ENCODE data around the gene CACNA1I. TPM values are rescaled to one million over a fixed set of nuclear protein-coding genes. Genes with fewer than 3 reads are reported as not detected.

CACNA1I gene
- polyA plus RNA-seq, 1 of the 3 experiments (the other 2 are of a cell fraction): not detected

DNA sequence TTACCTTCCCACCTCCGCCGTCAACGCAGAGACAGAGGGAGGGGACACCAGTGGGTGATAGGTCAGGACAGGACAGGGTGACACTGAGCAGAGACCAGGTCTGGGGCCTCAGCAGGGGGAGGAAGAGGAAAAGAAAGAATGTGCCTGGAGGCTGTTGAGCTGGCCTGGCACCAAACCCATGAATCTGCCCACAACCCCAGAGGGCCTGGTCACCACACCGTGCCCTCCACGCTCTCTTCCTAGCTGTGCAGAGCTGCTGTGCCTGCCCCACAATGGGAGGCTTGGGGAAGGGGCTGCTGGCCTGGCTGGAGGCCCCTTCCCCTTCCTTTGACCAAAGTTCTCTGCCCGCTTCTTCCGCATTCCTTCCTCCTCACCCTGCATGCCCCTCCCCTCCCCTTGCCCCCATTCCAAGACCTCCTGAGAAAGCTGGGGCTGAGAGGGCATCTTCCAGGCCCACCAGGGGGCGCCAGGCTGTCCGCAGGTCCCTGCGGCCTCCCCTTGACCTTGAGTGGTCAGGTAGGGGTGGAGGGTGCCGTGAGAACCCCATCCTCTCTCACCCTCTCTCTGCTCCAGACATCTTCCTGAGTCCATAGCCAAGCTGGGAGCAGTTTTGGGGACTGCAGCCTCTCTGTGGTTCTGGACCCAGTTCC lies 11.0 kb upstream of the CACNA1I start:
- no peaks in the 10 kb centered on the region for H3K36me3 ChIP-seq (replicated peaks in 1 of 2; ENCODE audit: control insufficient read depth in 1 of 2, insufficient read depth in 2 of 2, low read length in 1 of 2)
- no peaks in the 10 kb centered on the region for H3F3A ChIP-seq (replicated peaks; ENCODE audit: insufficient read depth)
- TF ChIP-seq, protein P1, sequence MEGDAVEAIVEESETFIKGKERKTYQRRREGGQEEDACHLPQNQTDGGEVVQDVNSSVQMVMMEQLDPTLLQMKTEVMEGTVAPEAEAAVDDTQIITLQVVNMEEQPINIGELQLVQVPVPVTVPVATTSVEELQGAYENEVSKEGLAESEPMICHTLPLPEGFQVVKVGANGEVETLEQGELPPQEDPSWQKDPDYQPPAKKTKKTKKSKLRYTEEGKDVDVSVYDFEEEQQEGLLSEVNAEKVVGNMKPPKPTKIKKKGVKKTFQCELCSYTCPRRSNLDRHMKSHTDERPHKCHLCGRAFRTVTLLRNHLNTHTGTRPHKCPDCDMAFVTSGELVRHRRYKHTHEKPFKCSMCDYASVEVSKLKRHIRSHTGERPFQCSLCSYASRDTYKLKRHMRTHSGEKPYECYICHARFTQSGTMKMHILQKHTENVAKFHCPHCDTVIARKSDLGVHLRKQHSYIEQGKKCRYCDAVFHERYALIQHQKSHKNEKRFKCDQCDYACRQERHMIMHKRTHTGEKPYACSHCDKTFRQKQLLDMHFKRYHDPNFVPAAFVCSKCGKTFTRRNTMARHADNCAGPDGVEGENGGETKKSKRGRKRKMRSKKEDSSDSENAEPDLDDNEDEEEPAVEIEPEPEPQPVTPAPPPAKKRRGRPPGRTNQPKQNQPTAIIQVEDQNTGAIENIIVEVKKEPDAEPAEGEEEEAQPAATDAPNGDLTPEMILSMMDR (IDR thresholded peaks at IDR 0.05): peak; percentile 46
- TF ChIP-seq SMC3 (IDR thresholded peaks at IDR 0.05; ENCODE audit: low read depth, low read length): 0 out of 2 replicates have a peak, but pooled peaks have one; percentile 21
- TF ChIP-seq NFIC (IDR thresholded peaks at IDR 0.05; ENCODE audit: borderline replicate concordance): no peak
- TF ChIP-seq RXRA (IDR thresholded peaks at IDR 0.05; ENCODE audit: borderline replicate concordance, low read depth): no peak
- no peak for TF ChIP-seq JUND (IDR thresholded peaks at IDR 0.05)
- no peaks in the 10 kb centered on the region for H3K9me2 ChIP-seq
- H3K4me3 ChIP-seq (ENCODE audit: low read depth in 2 of 2, low read length in 1 of 2): no peak overlapping the region
- ChIA-PET POLR2A (no interaction called here), CTCF (interaction anchor here (0.6 to 1.7 kb wide), 12 partner anchors 9 to 1039 kb away, joined by 3 to 6 read pairs (median 4); no protein-coding TSS in a partner anchor)
- H3K9ac ChIP-seq: no peak overlapping the region
- no peaks in the 10 kb centered on the region; a peak in 1 of 4 replicates for H3K4me1 ChIP-seq (ENCODE audit: control insufficient read depth in 1 of 2, insufficient read depth in 2 of 2, low read depth in 1 of 2, low read length in 1 of 2)
- H3K79me2 ChIP-seq (ENCODE audit: insufficient read depth): no peaks in the 10 kb centered on the region
- H3K27me3 ChIP-seq (ENCODE audit: insufficient read depth): no peaks in the 10 kb centered on the region; the same call in 1 of the 2 replicates
- no peak overlapping the region for H3K27ac ChIP-seq (ENCODE audit: low read depth in 2 of 2, low read length in 1 of 2)
- DNase-seq: peak; percentile 42
- WGBS (ENCODE audit: low lambda C conversion rate): 79% methylated on average over 5 of the region's 11 CpGs
- no peak overlapping the region for H3K4me2 ChIP-seq
- no peak overlapping the region for H2AFZ ChIP-seq (ENCODE audit: low read depth)
- H4K20me1 ChIP-seq (ENCODE audit: insufficient read depth): no peaks in the 10 kb centered on the region
- H3K9me3 ChIP-seq: no peaks in the 10 kb centered on the region

DNA sequence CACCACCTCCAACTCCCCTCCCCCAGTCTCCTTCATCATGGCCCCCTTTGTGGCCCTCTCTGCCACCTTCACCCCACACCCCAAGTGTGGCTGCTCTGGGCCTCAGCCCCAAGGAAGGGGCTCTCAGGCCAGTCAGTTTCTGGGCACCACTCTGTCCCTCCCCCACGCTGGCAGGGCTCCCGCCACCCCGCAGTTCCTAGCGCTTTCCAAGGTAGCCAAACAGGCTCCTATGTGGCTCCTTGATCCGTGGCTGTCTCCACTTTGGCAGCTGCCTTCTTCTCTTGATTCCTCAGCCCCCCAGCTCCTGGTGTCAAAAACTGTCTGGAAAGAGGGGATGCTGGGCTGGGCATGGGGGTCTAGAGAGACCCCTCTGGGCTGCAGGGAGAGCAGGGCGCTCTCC lies 10.4 kb upstream of the CACNA1I start:
- Histone ChIP-seq H3K4me3 (ENCODE audit: low read depth in 2 of 2, low read length in 1 of 2) (no peak overlapping the region), H3K36me3 (replicated peaks in 1 of 2; ENCODE audit: control insufficient read depth in 1 of 2, insufficient read depth in 2 of 2, low read length in 1 of 2) (no peaks in the 10 kb centered on the region), H3K79me2 (ENCODE audit: insufficient read depth) (no peaks in the 10 kb centered on the region), H4K20me1 (ENCODE audit: insufficient read depth) (no peaks in the 10 kb centered on the region), H3K27me3 (ENCODE audit: insufficient read depth) (no peaks in the 10 kb centered on the region; the same call in 1 of the 2 replicates), H3F3A (replicated peaks; ENCODE audit: insufficient read depth) (no peaks in the 10 kb centered on the region), H3K9me2 (no peaks in the 10 kb centered on the region), H2AFZ (ENCODE audit: low read depth) (no peak overlapping the region), H3K9me3 (no peaks in the 10 kb centered on the region), H3K9ac (no peak overlapping the region), H3K4me2 (no peak overlapping the region), H3K27ac (ENCODE audit: low read depth in 2 of 2, low read length in 1 of 2) (no peak overlapping the region), H3K4me1 (ENCODE audit: control insufficient read depth in 1 of 2, insufficient read depth in 2 of 2, low read depth in 1 of 2, low read length in 1 of 2) (no peaks in the 10 kb centered on the region; a peak in 1 of 4 replicates)
- POLR2A ChIA-PET: no interaction called here
- TF ChIP-seq SMC3 (IDR thresholded peaks at IDR 0.05; ENCODE audit: low read depth, low read length): no peak
- TF ChIP-seq, protein P2, sequence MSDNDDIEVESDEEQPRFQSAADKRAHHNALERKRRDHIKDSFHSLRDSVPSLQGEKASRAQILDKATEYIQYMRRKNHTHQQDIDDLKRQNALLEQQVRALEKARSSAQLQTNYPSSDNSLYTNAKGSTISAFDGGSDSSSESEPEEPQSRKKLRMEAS (IDR thresholded peaks at IDR 0.05; ENCODE audit: low read depth): no peak
- TF ChIP-seq NFIC (IDR thresholded peaks at IDR 0.05; ENCODE audit: borderline replicate concordance): no peak
- TF ChIP-seq RXRA (IDR thresholded peaks at IDR 0.05; ENCODE audit: borderline replicate concordance, low read depth): no peak
- TF ChIP-seq GATA2 (CRISPR knock-in tag; IDR thresholded peaks at IDR 0.05): no peak
- no peak for TF ChIP-seq RAD21 (IDR thresholded peaks at IDR 0.05; ENCODE audit: low read length)
- TF ChIP-seq FOXM1 (IDR thresholded peaks at IDR 0.05; ENCODE audit: low read depth): no peak
- no peak for TF ChIP-seq JUND (IDR thresholded peaks at IDR 0.05)
- TF ChIP-seq MEF2A (IDR thresholded peaks at IDR 0.05; ENCODE audit: borderline replicate concordance, low read depth): no peak
- no peak for TF ChIP-seq GABPA (IDR thresholded peaks at IDR 0.05; ENCODE audit: low read depth)
- TF ChIP-seq RCOR1 (IDR thresholded peaks at IDR 0.05; ENCODE audit: low read length): no peak
- TF ChIP-seq ELF1 (IDR thresholded peaks at IDR 0.05): no peak
- no peak for TF ChIP-seq YY1 (IDR thresholded peaks at IDR 0.05; ENCODE audit: low read depth)
- WGBS (ENCODE audit: low lambda C conversion rate): 78% methylated on average over 5 of the region's 6 CpGs
- no peak for DNase-seq
- CTCF ChIA-PET: interaction anchor here (0.6 to 1.7 kb wide), 9 partner anchors 10 to 1039 kb away, joined by 3 to 6 read pairs (median 4); no protein-coding TSS in a partner anchor

All from SK-N-SH (cell line).